ENCODE data around the gene SH3TC1. TPM values are rescaled to one million over a fixed set of nuclear protein-coding genes. Genes with fewer than 3 reads are reported as not detected.

Gene SH3TC1
- total RNA-seq, 1 donor from 2014 or later, result 32.1 TPM

GRCh38 chr4:8272472-8273428 lies 73.7 kb downstream of the SH3TC1 start:
- DNase-seq (ENCODE audit: low read depth), result no peak
- Histone ChIP-seq H3K36me3 (ENCODE audit: control insufficient read depth, insufficient read depth, low read length) (no peaks in the 10 kb centered on the region), H3K4me3 (ENCODE audit: low read depth, low read length) (no peak overlapping the region), H3K27me3 (ENCODE audit: control insufficient read depth, insufficient read depth, low read length) (peaks cover 14% of the 10 kb centered on the region)
- no peak for FAIRE-seq
- no peak for TF ChIP-seq CTCF (IDR thresholded peaks at IDR 0.05; ENCODE audit: insufficient read depth, low read length, severe bottlenecking)

GRCh38 chr4:8273450-8273849 lies 74.4 kb downstream of the SH3TC1 start:
- H3K4me3 ChIP-seq (ENCODE audit: low read depth, low read length), result no peak overlapping the region
- FAIRE-seq (no peak), DNase-seq (ENCODE audit: low read depth) (no peak)
- H3K36me3 ChIP-seq (ENCODE audit: control insufficient read depth, insufficient read depth, low read length), result no peaks in the 10 kb centered on the region
- H3K27me3 ChIP-seq (ENCODE audit: control insufficient read depth, insufficient read depth, low read length), result peaks cover 14% of the 10 kb centered on the region
- TF ChIP-seq CTCF (IDR thresholded peaks at IDR 0.05; ENCODE audit: insufficient read depth, low read length, severe bottlenecking), result no peak

GRCh38 chr4:8274066-8274652 lies 75.1 kb downstream of the SH3TC1 start:
- peaks cover 14% of the 10 kb centered on the region for H3K27me3 ChIP-seq (ENCODE audit: control insufficient read depth, insufficient read depth, low read length)
- TF ChIP-seq CTCF (IDR thresholded peaks at IDR 0.05; ENCODE audit: insufficient read depth, low read length, severe bottlenecking), result no peak
- no peak overlapping the region for H3K4me3 ChIP-seq (ENCODE audit: low read depth, low read length)
- no peak for FAIRE-seq
- no peaks in the 10 kb centered on the region for H3K36me3 ChIP-seq (ENCODE audit: control insufficient read depth, insufficient read depth, low read length)
- DNase-seq (ENCODE audit: low read depth), result no peak

- TF ChIP-seq CTCF (IDR thresholded peaks at IDR 0.05; ENCODE audit: insufficient read depth, low read length, severe bottlenecking), result no peak
- Histone ChIP-seq H3K27me3 (ENCODE audit: control insufficient read depth, insufficient read depth, low read length) (peaks cover 14% of the 10 kb centered on the region), H3K36me3 (ENCODE audit: control insufficient read depth, insufficient read depth, low read length) (no peaks in the 10 kb centered on the region), H3K4me3 (ENCODE audit: low read depth, low read length) (no peak overlapping the region)
- DNase-seq (ENCODE audit: low read depth) (no peak), FAIRE-seq (no peak)
Measured at GRCh38 chr4:8274765-8275547, 75.9 kb downstream of the SH3TC1 start.

- DNase-seq (ENCODE audit: low read depth) (no peak), FAIRE-seq (no peak)
- no peak for TF ChIP-seq CTCF (IDR thresholded peaks at IDR 0.05; ENCODE audit: insufficient read depth, low read length, severe bottlenecking)
- H3K36me3 ChIP-seq (ENCODE audit: control insufficient read depth, insufficient read depth, low read length), result no peaks in the 10 kb centered on the region
- peaks cover 9% of the 10 kb centered on the region for H3K27me3 ChIP-seq (ENCODE audit: control insufficient read depth, insufficient read depth, low read length)
- H3K4me3 ChIP-seq (ENCODE audit: low read depth, low read length), result no peak overlapping the region
Measured at GRCh38 chr4:8275548-8275910, 76.4 kb downstream of the SH3TC1 start.

Measured in bronchial epithelial cell (primary cell).